Mesangial cell (primary cell): Measurements from ENCODE around the gene ZNF239. TPM values are rescaled to one million over a fixed set of nuclear protein-coding genes. Genes with fewer than 3 reads are reported as not detected.

ENCODE experiments used
- total RNA-seq: library from RNA; depleted of rRNA; stranded (reverse); fragments of >200 nt; gene quantifications from 2 replicates; pipeline ENCODE4 v1.2.3, GENCODE V29; 2015

Gene ZNF239
- 3.2 and 3.7 TPM in 2 replicates for total RNA-seq

GRCh38 chr10:43574001-43574892, at the start of gene ZNF239:
ZNF239 (minus strand) TSS chr10:43574616; CDS start chr10:43558079, 16,537 bp downstream.

GRCh38 chr10:43606323-43607198, 32.1 kb upstream of the ZNF239 start, which contains the start of gene ZNF485:
ZNF485 (plus strand) TSS chr10:43606438; CDS start chr10:43607051, 613 bp downstream.

Other genes starting within 250 kb of the ZNF239 start
- not detected in 2 replicates for gene FXYD4, start 203.0 kb downstream of the ZNF239 start, total RNA-seq
- gene HNRNPF, start 165.4 kb downstream of the ZNF239 start, total RNA-seq, result 174 and 213 TPM in 2 replicates
- 1.5 and 2.4 TPM in 2 replicates for gene ZNF487, start 137.5 kb downstream of the ZNF239 start, total RNA-seq
- 1.5 and 2.9 TPM in 2 replicates for gene ZNF485, start 31.8 kb upstream of the ZNF239 start, total RNA-seq
- gene ZNF32, start 74.3 kb upstream of the ZNF239 start, total RNA-seq, result 16.8 and 24.1 TPM in 2 replicates